Neural cell (in vitro differentiated cells): Measurements from ENCODE around the gene OR8J3. TPM values are rescaled to one million over a fixed set of nuclear protein-coding genes. Genes with fewer than 3 reads are reported as not detected.

Experiments
- H2AFZ ChIP-seq: fragments of 200-600, 300-800 bp; sonication (generic), shearing (Covaris generic); 2 replicates; pipeline ENCODE4 v1.6.0; 2014; ENCODE audit warnings: low read depth, mild to moderate bottlenecking, antibody characterized with exemption, low read length, moderate library complexity
- H3F3A ChIP-seq: fragments of 200-600 bp; shearing (Covaris generic); 2 replicates; pipeline ENCODE4 v1.6.1; 2016; ENCODE audit warnings: mild to moderate bottlenecking, moderate library complexity, mixed read lengths, antibody characterized with exemption, low read length; ENCODE audit not compliant: insufficient read depth, poor library complexity, severe bottlenecking
- H3K27ac ChIP-seq: fragments of 200-600, 300-800 bp; sonication (generic), shearing (Covaris generic); 2 replicates; pipeline ENCODE4 v1.5.1; 2014; ENCODE audit warnings: mild to moderate bottlenecking, low read length, moderate library complexity
- H3K27me3 ChIP-seq: fragments of 300-800, 200-600 bp; sonication (generic), shearing (Covaris generic); 2 replicates; pipeline ENCODE4 v1.6.0; 2014; ENCODE audit warnings: mild to moderate bottlenecking, low read depth, low read length, moderate library complexity; ENCODE audit not compliant: insufficient read depth
- H3K36me3 ChIP-seq: fragments of 300-800, 200-600 bp; sonication (generic), shearing (Covaris generic); 2 replicates; pipeline ENCODE4 v1.5.1; 2014; ENCODE audit warnings: mild to moderate bottlenecking, antibody characterized with exemption, low read length, moderate library complexity; ENCODE audit not compliant: insufficient read depth
- H3K4me2 ChIP-seq: fragments of 300-800, 200-600 bp; sonication (generic), shearing (Covaris generic); 2 replicates; pipeline ENCODE4 v1.6.0; 2014; ENCODE audit warnings: mild to moderate bottlenecking, low read length
- H3K4me3 ChIP-seq: fragments of 300-800, 200-600 bp; sonication (generic), shearing (Covaris generic); 2 replicates; pipeline ENCODE4 v1.5.1; 2014; ENCODE audit warnings: mild to moderate bottlenecking, low read length, moderate library complexity
- H3K79me2 ChIP-seq: fragments of 200-600 bp; shearing (Covaris generic); replicated peaks from 2 replicates; pipeline ENCODE4 v1.6.0; 2014; ENCODE audit warnings: mild to moderate bottlenecking, low read length, moderate library complexity; ENCODE audit not compliant: insufficient read depth
- H3K9ac ChIP-seq: fragments of 300-800, 200-600 bp; sonication (generic), shearing (Covaris generic); 2 replicates; pipeline ENCODE4 v1.6.1; 2016; ENCODE audit warnings: mild to moderate bottlenecking, low read length, mixed read lengths
- H3K9me2 ChIP-seq: fragments of 200-600 bp; shearing (Covaris generic); 2 replicates; pipeline ENCODE4 v1.6.1; 2016; ENCODE audit warnings: mild to moderate bottlenecking, low read length, mixed read lengths; ENCODE audit not compliant: insufficient read depth
- H3K9me3 ChIP-seq: fragments of 200-600, 300-800 bp; sonication (generic), shearing (Covaris generic); 2 replicates; pipeline ENCODE4 v1.6.1; 2016; ENCODE audit warnings: mild to moderate bottlenecking, mixed run types, low read length, moderate library complexity, mixed read lengths
- H4K20me1 ChIP-seq: fragments of 200-600 bp; shearing (Covaris generic); 2 replicates; pipeline ENCODE4 v1.6.1; 2016; ENCODE audit warnings: mild to moderate bottlenecking, mixed run types; ENCODE audit not compliant: insufficient read depth
- EP300 ChIP-seq: fragments of 450-650 bp; conservative IDR thresholded peaks from 2 replicates; pipeline ENCODE4 v1.6.1; 2014; ENCODE audit warnings: antibody characterized with exemption, mild to moderate bottlenecking, moderate library complexity; ENCODE audit not compliant: poor library complexity, severe bottlenecking
- EZH2 ChIP-seq: fragments of 200-600, 300-800 bp; shearing (Covaris generic), sonication (generic); IDR thresholded peaks from 2 replicates; pipeline ENCODE4 v1.6.1; 2014; ENCODE audit warnings: antibody characterized with exemption, low read length, borderline replicate concordance, mild to moderate bottlenecking; ENCODE audit not compliant: insufficient read depth, poor library complexity, severe bottlenecking
- MXI1 ChIP-seq: fragments of 450-650 bp; conservative IDR thresholded peaks from 2 replicates; pipeline ENCODE4 v1.6.1; 2014; ENCODE audit warnings: antibody characterized with exemption, mild to moderate bottlenecking; ENCODE audit not compliant: poor library complexity, severe bottlenecking
- POLR2AphosphoS5 ChIP-seq: IDR thresholded peaks from 2 replicates; pipeline ENCODE4 v1.6.1; 2012
- RAD21 ChIP-seq: fragments of 450-650 bp; conservative IDR thresholded peaks from 2 replicates; pipeline ENCODE4 v1.6.1; 2014; ENCODE audit warnings: antibody characterized with exemption, mild to moderate bottlenecking, moderate library complexity
- REST ChIP-seq: IDR thresholded peaks from 2 replicates; pipeline ENCODE4 v1.6.1; 2012; ENCODE audit warnings: borderline replicate concordance
- SMC3 ChIP-seq: fragments of 450-650 bp; conservative IDR thresholded peaks from 2 replicates; pipeline ENCODE4 v1.6.1; 2014; ENCODE audit warnings: antibody characterized with exemption, mild to moderate bottlenecking, moderate library complexity; ENCODE audit not compliant: poor library complexity
- TAF1 ChIP-seq: IDR thresholded peaks from 2 replicates; pipeline ENCODE4 v1.6.1; 2012; ENCODE audit warnings: low read depth
- polyA plus RNA-seq: library from polyadenylated mRNA; depleted of rRNA; stranded (reverse); fragments of >200 nt; gene quantifications from 2 replicates; pipeline ENCODE4 v1.2.3, GENCODE V29; 2014
- TF ChIP-seq, protein P1 (sequence below): fragments of 450-650 bp; IDR thresholded peaks from 2 replicates; pipeline ENCODE4 v1.5.1; 2014; ENCODE audit warnings: antibody characterized with exemption, mild to moderate bottlenecking, moderate library complexity; ENCODE audit not compliant: poor library complexity, severe bottlenecking

Gene OR8J3
- polyA plus RNA-seq, 1 donor from 2014 or later: not detected

DNA sequence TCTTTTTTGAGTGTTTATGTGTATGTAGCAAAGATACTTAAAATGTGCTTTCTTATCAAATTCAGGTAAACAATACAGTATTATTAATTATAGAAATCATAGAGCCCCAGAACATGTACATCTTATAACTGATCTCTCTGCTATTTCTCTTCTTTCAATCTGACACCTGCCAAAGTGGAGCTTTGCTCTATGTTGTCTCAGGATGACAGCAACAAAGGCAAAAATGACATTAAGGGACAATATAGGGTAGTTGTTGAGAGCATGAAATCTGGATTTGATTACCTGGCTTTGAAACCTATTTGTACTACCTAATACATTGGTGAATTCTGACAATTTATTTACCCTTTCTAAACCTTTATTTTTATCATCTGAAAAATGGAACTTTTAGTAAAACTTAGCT lies 43.5 kb upstream of the OR8J3 start:
- Histone ChIP-seq H3K27me3 (no peaks in the 10 kb centered on the region), H3K36me3 (no peaks in the 10 kb centered on the region), H3K4me2 (no peak overlapping the region), H3K4me3 (no peak overlapping the region), H3F3A (no peaks in the 10 kb centered on the region), H3K9ac (no peak overlapping the region), H3K27ac (no peak overlapping the region), H3K79me2 (no peaks in the 10 kb centered on the region), H3K9me3 (no peaks in the 10 kb centered on the region), H3K9me2 (no peaks in the 10 kb centered on the region), H4K20me1 (no peaks in the 10 kb centered on the region), H2AFZ (no peak overlapping the region)
- peak; percentile 67 for TF ChIP-seq POLR2AphosphoS5
- no peak for TF ChIP-seq RAD21
- TF ChIP-seq EP300: peak; percentile 89

DNA sequence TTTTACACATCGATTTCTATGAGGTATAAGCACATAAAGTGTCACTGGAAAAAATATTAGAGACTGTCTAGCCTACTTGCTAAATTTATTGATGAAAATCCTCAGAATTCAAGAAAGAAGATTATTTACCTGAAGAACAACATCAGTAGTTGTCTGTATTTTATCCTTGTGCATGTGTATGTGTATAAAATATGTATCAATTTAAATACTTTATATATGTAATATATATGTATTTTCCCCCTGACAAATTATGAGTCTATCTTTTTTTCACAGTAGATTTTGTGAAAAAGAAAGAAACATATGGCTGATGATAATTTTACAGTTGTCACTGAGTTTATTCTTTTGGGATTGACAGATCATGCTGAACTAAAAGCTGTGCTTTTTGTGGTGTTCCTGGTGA lies 36.3 kb upstream of the OR8J3 start, which contains the start of gene OR5J2:
TSS of gene OR5J2 (plus strand) at position 301 of the 400 bp plus-strand sequence. CDS start at position 301, 0 bp downstream.
- no peaks in the 10 kb centered on the region for H3K36me3 ChIP-seq
- no peaks in the 10 kb centered on the region for H3F3A ChIP-seq
- H3K9me2 ChIP-seq: no peaks in the 10 kb centered on the region
- no peak within 1 kb of the TSS for H3K4me3 ChIP-seq
- no peaks in the 10 kb centered on the region for H4K20me1 ChIP-seq
- H2AFZ ChIP-seq: no peak within 1 kb of the TSS
- H3K4me2 ChIP-seq: no peak within 1 kb of the TSS
- H3K9me3 ChIP-seq: no peaks in the 10 kb centered on the region
- H3K79me2 ChIP-seq: no peaks in the 10 kb centered on the region
- TF ChIP-seq EP300 (no peak), SMC3 (no peak), TAF1 (no peak), REST (no peak), MXI1 (no peak), EZH2 (no peak), RAD21 (no peak), POLR2AphosphoS5 (no peak)
- TF ChIP-seq, protein P1, sequence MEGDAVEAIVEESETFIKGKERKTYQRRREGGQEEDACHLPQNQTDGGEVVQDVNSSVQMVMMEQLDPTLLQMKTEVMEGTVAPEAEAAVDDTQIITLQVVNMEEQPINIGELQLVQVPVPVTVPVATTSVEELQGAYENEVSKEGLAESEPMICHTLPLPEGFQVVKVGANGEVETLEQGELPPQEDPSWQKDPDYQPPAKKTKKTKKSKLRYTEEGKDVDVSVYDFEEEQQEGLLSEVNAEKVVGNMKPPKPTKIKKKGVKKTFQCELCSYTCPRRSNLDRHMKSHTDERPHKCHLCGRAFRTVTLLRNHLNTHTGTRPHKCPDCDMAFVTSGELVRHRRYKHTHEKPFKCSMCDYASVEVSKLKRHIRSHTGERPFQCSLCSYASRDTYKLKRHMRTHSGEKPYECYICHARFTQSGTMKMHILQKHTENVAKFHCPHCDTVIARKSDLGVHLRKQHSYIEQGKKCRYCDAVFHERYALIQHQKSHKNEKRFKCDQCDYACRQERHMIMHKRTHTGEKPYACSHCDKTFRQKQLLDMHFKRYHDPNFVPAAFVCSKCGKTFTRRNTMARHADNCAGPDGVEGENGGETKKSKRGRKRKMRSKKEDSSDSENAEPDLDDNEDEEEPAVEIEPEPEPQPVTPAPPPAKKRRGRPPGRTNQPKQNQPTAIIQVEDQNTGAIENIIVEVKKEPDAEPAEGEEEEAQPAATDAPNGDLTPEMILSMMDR: no peak
- H3K27me3 ChIP-seq: no peaks in the 10 kb centered on the region
- H3K27ac ChIP-seq: no peak within 1 kb of the TSS
- no peak within 1 kb of the TSS for H3K9ac ChIP-seq

GRCh38 chr11:56172256-56172830 lies 32.3 kb upstream of the OR8J3 start:
- Histone ChIP-seq H3K27me3 (no peaks in the 10 kb centered on the region), H4K20me1 (no peaks in the 10 kb centered on the region), H3K27ac (no peak overlapping the region), H3K9ac (no peak overlapping the region), H3K4me3 (no peak overlapping the region), H3K4me2 (no peak overlapping the region), H2AFZ (no peak overlapping the region), H3K9me3 (no peaks in the 10 kb centered on the region), H3F3A (no peaks in the 10 kb centered on the region), H3K79me2 (no peaks in the 10 kb centered on the region), H3K9me2 (no peaks in the 10 kb centered on the region), H3K36me3 (no peaks in the 10 kb centered on the region)
- TF ChIP-seq SMC3 (no peak), POLR2AphosphoS5 (no peak), RAD21 (no peak), REST (no peak), EZH2 (no peak), MXI1 (no peak), TAF1 (no peak), EP300 (no peak)
- TF ChIP-seq, protein P1: no peak
